IMR-90 (cell line): ENCODE data around the gene PANX1. TPM values are rescaled to one million over a fixed set of nuclear protein-coding genes. Genes with fewer than 3 reads are reported as not detected.

ENCODE experiments used
- ATAC-seq: fragments of 200-7000 bp; cut with Tn5 transposase; 2 replicates; pipeline ENCODE4 v1.9.1; 2020; ENCODE audit warnings: low read depth, mild to moderate bottlenecking, moderate library complexity
- BruUV-seq: library from RNA; stranded (reverse); fragments of 400-500 nt; replicated peaks from 2 replicates; lab custom pipeline; 2021; lab: Mats Ljungman, UMichigan
- CTCF ChIA-PET: fragments of 300-600 bp; formaldehyde crosslinking; extraction: SDS; loops from one replicate; lab custom pipeline; 2021; ENCODE audit warnings: antibody characterized with exemption; lab: Yijun Ruan, JAX
- POLR2A ChIA-PET: fragments of 300-600 bp; sonication (Branson Sonifier 250); formaldehyde crosslinking; loops from one replicate; lab custom pipeline; 2022; ENCODE audit warnings: antibody characterized with exemption; ENCODE audit not compliant: unreplicated experiment; lab: Charles Lee
- DNase-seq: peaks from one replicate; pipeline ENCODE4 v3.0.0; 2013
- H2AFZ ChIP-seq: replicated peaks from 2 replicates; pipeline ENCODE3; 2013; ENCODE audit warnings: low read length, mild to moderate bottlenecking; ENCODE audit not compliant: poor library complexity
- H2AK5ac ChIP-seq: 2 replicates; pipeline ENCODE4 v1.6.1; 2013; ENCODE audit warnings: low read depth, low read length, inconsistent platforms
- H2AK9ac ChIP-seq: replicated peaks from 2 replicates; pipeline ENCODE3; 2013; ENCODE audit warnings: mild to moderate bottlenecking, low read depth, low read length, moderate library complexity; ENCODE audit not compliant: poor library complexity
- H2BK120ac ChIP-seq: 2 replicates; pipeline ENCODE4 v1.6.1; 2013; ENCODE audit warnings: low read depth, low read length, inconsistent platforms
- H2BK15ac ChIP-seq: 3 replicates; pipeline ENCODE4 v1.6.1; 2013; ENCODE audit warnings: low read depth, low read length, inconsistent platforms
- H2BK20ac ChIP-seq: 2 replicates; pipeline ENCODE4 v1.6.1; 2013; ENCODE audit warnings: low read depth, mild to moderate bottlenecking, inconsistent platforms, low read length, moderate library complexity
- H2BK5ac ChIP-seq: 2 replicates; pipeline ENCODE4 v1.6.1; 2013; ENCODE audit warnings: mild to moderate bottlenecking, low read depth, low read length, inconsistent platforms; ENCODE audit not compliant: poor library complexity, severe bottlenecking
- H3K14ac ChIP-seq: replicated peaks from 2 replicates; pipeline ENCODE4 v1.6.1; 2013; ENCODE audit warnings: low read depth, low read length, inconsistent platforms
- H3K18ac ChIP-seq: 2 replicates; pipeline ENCODE4 v1.6.1; 2013; ENCODE audit warnings: low read depth, low read length, control low read depth
- H3K23ac ChIP-seq: 2 replicates; pipeline ENCODE4 v1.6.1; 2013; ENCODE audit warnings: low read depth, low read length, inconsistent platforms
- H3K27ac ChIP-seq: 2 replicates; pipeline ENCODE4 v1.5.1; 2013; ENCODE audit warnings: mild to moderate bottlenecking, control low read depth, low read length; ENCODE audit not compliant: insufficient read depth
- H3K27me3 ChIP-seq: 2 replicates; pipeline ENCODE4 v1.6.1; 2013; ENCODE audit warnings: low read length; ENCODE audit not compliant: control insufficient read depth, insufficient read depth
- H3K36me3 ChIP-seq: 2 replicates; pipeline ENCODE4 v1.6.1; 2013; ENCODE audit warnings: low read length, mixed read lengths; ENCODE audit not compliant: control insufficient read depth, insufficient read depth
- H3K4ac ChIP-seq: 2 replicates; pipeline ENCODE4 v1.6.1; 2013; ENCODE audit warnings: low read depth, low read length, inconsistent platforms
- H3K4me1 ChIP-seq: 2 replicates; pipeline ENCODE4 v1.6.1; 2013; ENCODE audit warnings: low read length, mixed read lengths; ENCODE audit not compliant: control insufficient read depth, insufficient read depth
- H3K4me2 ChIP-seq: 2 replicates; pipeline ENCODE4 v1.6.1; 2013; ENCODE audit warnings: low read depth, mild to moderate bottlenecking, control low read depth, low read length, moderate library complexity
- H3K4me3 ChIP-seq: 2 replicates; pipeline ENCODE4 v1.5.1; 2013; ENCODE audit warnings: low read depth, mild to moderate bottlenecking, control low read depth, low read length, moderate library complexity; ENCODE audit not compliant: insufficient read depth
- H3K56ac ChIP-seq: 2 replicates; pipeline ENCODE4 v1.6.1; 2013; ENCODE audit warnings: low read length, inconsistent platforms; ENCODE audit not compliant: insufficient read depth; ENCODE audit errors: extremely low read depth
- H3K79me1 ChIP-seq, 2 experiments: 2 replicates each; pipeline ENCODE4 v1.6.1; 2013; ENCODE audit warnings: low read length in 2 of 2, inconsistent platforms in 1 of 2, low read depth in 1 of 2
- H3K9ac ChIP-seq: 2 replicates; pipeline ENCODE4 v1.6.1; 2013; ENCODE audit warnings: low read depth, low read length, control low read depth
- H3K9me1 ChIP-seq: 2 replicates; pipeline ENCODE4 v1.6.1; 2013; ENCODE audit warnings: low read length, inconsistent platforms; ENCODE audit not compliant: insufficient read depth
- H3K9me3 ChIP-seq: 2 replicates; pipeline ENCODE4 v1.6.1; 2013; ENCODE audit warnings: low read length; ENCODE audit not compliant: control insufficient read depth, insufficient read depth
- H4K20me1 ChIP-seq: 2 replicates; pipeline ENCODE4 v1.6.1; 2013; ENCODE audit warnings: low read length, inconsistent platforms; ENCODE audit not compliant: insufficient read depth
- H4K5ac ChIP-seq: 2 replicates; pipeline ENCODE4 v1.6.1; 2013; ENCODE audit warnings: mild to moderate bottlenecking, low read depth, low read length, control low read depth
- H4K8ac ChIP-seq, 2 experiments: 2 replicates each; pipeline ENCODE4 v1.6.1; 2013; ENCODE audit warnings: low read depth in 2 of 2, low read length in 2 of 2, control low read depth in 1 of 2, inconsistent platforms in 1 of 2
- H4K91ac ChIP-seq: 2 replicates; pipeline ENCODE4 v1.6.1; 2013; ENCODE audit warnings: low read depth, low read length, inconsistent platforms; ENCODE audit not compliant: insufficient read depth
- BHLHE40 ChIP-seq: fragments of 150-350 bp; IDR thresholded peaks from 2 replicates; pipeline ENCODE4 v1.6.1; 2016; ENCODE audit warnings: mild to moderate bottlenecking, low read depth, low read length
- FOS ChIP-seq: fragments of 150-350 bp; IDR thresholded peaks from 2 replicates; pipeline ENCODE4 v1.6.1; 2016; ENCODE audit warnings: low read depth, low read length
- MAFK ChIP-seq: IDR thresholded peaks from 2 replicates; pipeline ENCODE4 v1.6.1; 2012; ENCODE audit warnings: low read depth, low read length, improper control_type of control experiment
- MAZ ChIP-seq: IDR thresholded peaks from 2 replicates; pipeline ENCODE4 v1.6.1; 2012; ENCODE audit warnings: low read depth, mild to moderate bottlenecking, low read length, improper control_type of control experiment, moderate library complexity, borderline replicate concordance
- POLR2A ChIP-seq: IDR thresholded peaks from 2 replicates; pipeline ENCODE4 v1.6.1; 2012; ENCODE audit warnings: mild to moderate bottlenecking, low read depth, low read length
- RAD21 ChIP-seq: IDR thresholded peaks from 2 replicates; pipeline ENCODE4 v1.6.1; 2012; ENCODE audit warnings: low read length, improper control_type of control experiment
- RCOR1 ChIP-seq: IDR thresholded peaks from 2 replicates; pipeline ENCODE4 v1.6.1; 2012; ENCODE audit warnings: mild to moderate bottlenecking, low read length, improper control_type of control experiment; ENCODE audit not compliant: insufficient replicate concordance
- RFX5 ChIP-seq: IDR thresholded peaks from 2 replicates; pipeline ENCODE4 v1.8.0; 2012; ENCODE audit warnings: low read depth, mild to moderate bottlenecking, low read length, moderate library complexity
- WGBS, 2 experiments: methylation state at CpG; one replicate each; pipeline versions ENCODE4 v1.1.5 to v1.1.7; 2013; ENCODE audit warnings: missing lambda C conversion rate in 2 of 2; ENCODE audit not compliant: insufficient read length in 1 of 2; ENCODE audit errors: extremely low coverage in 2 of 2; 5-methylcytosine and 5-hydroxymethylcytosine counted together
- dilution Hi-C: fragments of 300-500 bp; cut with HindIII; formaldehyde crosslinking; loops from one replicate; pipeline ENCODE4 v1.14.3; 2018; ENCODE audit warnings: low sequenced_read_pairs; ENCODE audit not compliant: unreplicated experiment
- in situ Hi-C: fragments of 300-500 bp; cut with MboI; formaldehyde crosslinking; loops from 3 replicates; pipeline ENCODE4 v1.14.3; 2019; ENCODE audit warnings: low sequenced_read_pairs, inconsistent platforms, mixed read lengths
- intact Hi-C: fragments of 100-400 bp; cut with micrococcal nuclease; formaldehyde crosslinking; loops from 2 replicates; pipeline ENCODE4 v1.10.0; 2022
- polyA plus RNA-seq, 3 experiments: library from polyadenylated mRNA; depleted of rRNA; stranded (reverse); fragments of >200 nt; gene quantifications; 2 replicates each; pipeline ENCODE4 v1.2.3, GENCODE V29; 2012; ENCODE audit warnings: low replicate concordance in 1 of 3
- total RNA-seq: library from RNA; depleted of rRNA; stranded (reverse); fragments of >200 nt; gene quantifications from 2 replicates; pipeline ENCODE4 v1.2.3, GENCODE V29; 2012
- TF ChIP-seq, protein P1 (sequence below): fragments of 150-350 bp; IDR thresholded peaks from 2 replicates; pipeline ENCODE4 v1.6.1; 2016; ENCODE audit warnings: low read depth, mild to moderate bottlenecking, low read length, moderate library complexity, borderline replicate concordance

The PANX1 gene
- total and polyA plus RNA-seq, 2 of the 4 experiments (the other 2 are of a cell fraction): 29.8 to 70.8 TPM

GRCh38 chr11:94193288-94193687 lies 64.6 kb downstream of the PANX1 start:
- no peak for TF ChIP-seq RAD21
- TF ChIP-seq RCOR1: peak; percentile 16
- TF ChIP-seq BHLHE40: 0 out of 2 replicates have a peak, but pooled peaks have one; percentile 8
- no peak for TF ChIP-seq RFX5
- TF ChIP-seq, protein P1, sequence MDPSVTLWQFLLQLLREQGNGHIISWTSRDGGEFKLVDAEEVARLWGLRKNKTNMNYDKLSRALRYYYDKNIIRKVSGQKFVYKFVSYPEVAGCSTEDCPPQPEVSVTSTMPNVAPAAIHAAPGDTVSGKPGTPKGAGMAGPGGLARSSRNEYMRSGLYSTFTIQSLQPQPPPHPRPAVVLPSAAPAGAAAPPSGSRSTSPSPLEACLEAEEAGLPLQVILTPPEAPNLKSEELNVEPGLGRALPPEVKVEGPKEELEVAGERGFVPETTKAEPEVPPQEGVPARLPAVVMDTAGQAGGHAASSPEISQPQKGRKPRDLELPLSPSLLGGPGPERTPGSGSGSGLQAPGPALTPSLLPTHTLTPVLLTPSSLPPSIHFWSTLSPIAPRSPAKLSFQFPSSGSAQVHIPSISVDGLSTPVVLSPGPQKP: no peak
- peak; percentile 78 for TF ChIP-seq FOS
- TF ChIP-seq MAZ: no peak
- TF ChIP-seq MAFK: no peak
- TF ChIP-seq POLR2A: no peak
- POLR2A ChIA-PET: interaction anchor here (0.6 kb wide), 1 partner anchor 117 kb away, joined by 4 read pairs; no protein-coding TSS in a partner anchor

More at GRCh38 chr11:94193288-94193687, 64.6 kb downstream of the PANX1 start:
- no peak overlapping the region for H2AK9ac ChIP-seq
- no peak overlapping the region for H2BK5ac ChIP-seq
- H3K23ac ChIP-seq: no peak overlapping the region
- in situ Hi-C loops (no loop called here), dilution Hi-C loops (no loop called here), intact Hi-C loops (no loop called here)
- no peak overlapping the region for H3K4me2 ChIP-seq
- H2BK15ac ChIP-seq: 0 out of 3 replicates have a peak overlapping the region, but pooled peaks have one; percentile 83
- H4K20me1 ChIP-seq: no peaks in the 10 kb centered on the region
- H3K9ac ChIP-seq: no peak overlapping the region
- no peaks in the 10 kb centered on the region for H3K36me3 ChIP-seq
- H4K8ac ChIP-seq: no peak overlapping the region
- no peak overlapping the region for H3K56ac ChIP-seq
- no CpG with 5 or more reads among the region's 1 CpG for WGBS, 2 experiments
- peaks cover 4% of the 10 kb centered on the region; the same call in 1 of the 2 replicates for H3K9me1 ChIP-seq
- H2BK120ac ChIP-seq: peak overlapping the region; percentile 77
- peaks cover 11% of the 10 kb centered on the region for H3K4me1 ChIP-seq
- H3K79me1 ChIP-seq: no peaks in the 10 kb centered on the region; a peak in 1 of 4 replicates
- BruUV-seq: no TSS peak
- no peak overlapping the region; the same call in 1 of the 2 replicates for H4K5ac ChIP-seq
- H2AFZ ChIP-seq: no peak overlapping the region
- no peaks in the 10 kb centered on the region for H3K27me3 ChIP-seq
- H2AK5ac ChIP-seq: no peak overlapping the region
- H3K9me3 ChIP-seq: no peaks in the 10 kb centered on the region
- H2BK20ac ChIP-seq: peak overlapping the region; percentile 47; the same call in 1 of the 2 replicates
- H4K91ac ChIP-seq: no peak overlapping the region
- peak overlapping the region; percentile 47; the same call in 1 of the 2 replicates for H3K4ac ChIP-seq
- H3K27ac ChIP-seq: no peak overlapping the region
- H3K14ac ChIP-seq: peak overlapping the region; percentile 57; the same call in 1 of the 2 replicates
- ATAC-seq (peak; percentile 92), DNase-seq (peak; percentile 96)
- CTCF ChIA-PET: interaction anchor here (0.6 to 1.3 kb wide), 3 partner anchors 22 to 272 kb away, joined by 3 to 4 read pairs (median 3); no protein-coding TSS in a partner anchor
- no peak overlapping the region for H3K4me3 ChIP-seq
- peak overlapping the region; percentile 63; the same call in 1 of the 2 replicates for H3K18ac ChIP-seq
